ENCODE results near the gene TRIM66. TPM values are rescaled to one million over a fixed set of nuclear protein-coding genes. Genes with fewer than 3 reads are reported as not detected.

TRIM66 gene
- total and polyA plus RNA-seq, 2 donors (not counting 3 experiments of a cell fraction or from before 2014, with no cell fraction given) = 5.5 to 11.7 TPM

DNA sequence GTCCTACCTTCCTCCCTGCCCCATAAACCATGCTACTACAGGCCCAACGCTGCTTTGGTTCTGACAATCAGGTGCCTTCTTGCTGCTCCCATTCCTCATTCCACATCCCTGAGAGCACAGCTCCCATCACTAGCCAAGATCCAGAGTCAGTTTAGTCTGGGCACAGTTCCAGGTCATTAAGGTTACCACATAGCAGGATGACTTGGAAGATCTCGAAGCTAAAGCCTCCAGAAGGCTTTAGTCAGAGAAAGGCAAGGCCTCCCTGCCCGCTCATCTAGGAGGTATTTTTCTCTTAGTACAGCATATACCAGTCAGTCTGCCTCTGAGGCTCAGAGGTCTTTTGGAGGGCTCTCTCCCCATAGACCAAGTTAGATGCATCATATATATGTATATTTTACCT, 30.3 kb downstream of the TRIM66 start:
- H3K4me3 ChIP-seq (replicated peaks in 1 of 3; ENCODE audit: insufficient read depth in 1 of 3, low read depth in 1 of 3, low read length in 3 of 3) = no peak overlapping the region
- dilution Hi-C loops (cut with MboI; ENCODE audit: extremely low pct_ligation_motif_present, low sequenced_read_pairs) (no loop called here), intact Hi-C loops (cut with micrococcal nuclease) (no loop called here)
- H3K4me2 ChIP-seq (ENCODE audit: insufficient read depth, low read length) = no peak overlapping the region
- H3K9me1 ChIP-seq (replicated peaks; ENCODE audit: control insufficient read depth, extremely low read depth, insufficient read depth, low read length) = no peaks in the 10 kb centered on the region
- H3K27me3 ChIP-seq (ENCODE audit: control insufficient read depth in 2 of 2, insufficient read depth in 2 of 2, low read length in 2 of 2) = no peaks in the 10 kb centered on the region
- FAIRE-seq (no peak), DNase-seq (ENCODE audit: low read depth, low spot score) (no peak)
- H3K4me1 ChIP-seq (ENCODE audit: control insufficient read depth, extremely low read depth, insufficient read depth, low read length) = peaks cover 5% of the 10 kb centered on the region
- ChIA-PET POLR2A (no interaction called here), CTCF (no interaction called here)
- TF ChIP-seq MYC (IDR thresholded peaks at IDR 0.05; ENCODE audit: low read depth, low read length) = no peak
- TF ChIP-seq, protein P1, sequence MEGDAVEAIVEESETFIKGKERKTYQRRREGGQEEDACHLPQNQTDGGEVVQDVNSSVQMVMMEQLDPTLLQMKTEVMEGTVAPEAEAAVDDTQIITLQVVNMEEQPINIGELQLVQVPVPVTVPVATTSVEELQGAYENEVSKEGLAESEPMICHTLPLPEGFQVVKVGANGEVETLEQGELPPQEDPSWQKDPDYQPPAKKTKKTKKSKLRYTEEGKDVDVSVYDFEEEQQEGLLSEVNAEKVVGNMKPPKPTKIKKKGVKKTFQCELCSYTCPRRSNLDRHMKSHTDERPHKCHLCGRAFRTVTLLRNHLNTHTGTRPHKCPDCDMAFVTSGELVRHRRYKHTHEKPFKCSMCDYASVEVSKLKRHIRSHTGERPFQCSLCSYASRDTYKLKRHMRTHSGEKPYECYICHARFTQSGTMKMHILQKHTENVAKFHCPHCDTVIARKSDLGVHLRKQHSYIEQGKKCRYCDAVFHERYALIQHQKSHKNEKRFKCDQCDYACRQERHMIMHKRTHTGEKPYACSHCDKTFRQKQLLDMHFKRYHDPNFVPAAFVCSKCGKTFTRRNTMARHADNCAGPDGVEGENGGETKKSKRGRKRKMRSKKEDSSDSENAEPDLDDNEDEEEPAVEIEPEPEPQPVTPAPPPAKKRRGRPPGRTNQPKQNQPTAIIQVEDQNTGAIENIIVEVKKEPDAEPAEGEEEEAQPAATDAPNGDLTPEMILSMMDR (IDR thresholded peaks at IDR 0.05; ENCODE audit: extremely low read depth in 1 of 2, insufficient read depth in 1 of 2, low read depth in 1 of 2, low read length in 2 of 2) = no peak
- no peak for TF ChIP-seq FOS (IDR thresholded peaks at IDR 0.05; ENCODE audit: borderline replicate concordance, insufficient read depth, low read length)
- TF ChIP-seq POLR2AphosphoS5 (IDR thresholded peaks at IDR 0.05; ENCODE audit: insufficient read depth, low read depth, low read length) = no peak
- no peak for TF ChIP-seq JUN (IDR thresholded peaks at IDR 0.05; ENCODE audit: borderline replicate concordance, insufficient read depth, insufficient read length, low read depth)
- TF ChIP-seq, protein P2, sequence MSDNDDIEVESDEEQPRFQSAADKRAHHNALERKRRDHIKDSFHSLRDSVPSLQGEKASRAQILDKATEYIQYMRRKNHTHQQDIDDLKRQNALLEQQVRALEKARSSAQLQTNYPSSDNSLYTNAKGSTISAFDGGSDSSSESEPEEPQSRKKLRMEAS (IDR thresholded peaks at IDR 0.05; ENCODE audit: insufficient read depth, insufficient read length) = no peak
- TF ChIP-seq GATA2 (IDR thresholded peaks at IDR 0.05; ENCODE audit: insufficient read depth, insufficient read length, low read depth, low read length) = no peak
- no peak overlapping the region for H3K9ac ChIP-seq (replicated peaks; ENCODE audit: extremely low read depth, insufficient read depth, low read length)
- no peak overlapping the region for H3K27ac ChIP-seq (ENCODE audit: insufficient read depth, low read depth, low read length)
- H4K20me1 ChIP-seq (replicated peaks; ENCODE audit: control insufficient read depth, extremely low read depth, insufficient read depth, low read length) = no peaks in the 10 kb centered on the region
- no TSS peak for BruUV-seq (replicated peaks)
- no peak overlapping the region for H2AFZ ChIP-seq (ENCODE audit: low read depth, low read length)
- no peaks in the 10 kb centered on the region for H3K9me3 ChIP-seq (replicated peaks; ENCODE audit: control insufficient read depth, insufficient read depth, low read length)
- no peaks in the 10 kb centered on the region for H3K36me3 ChIP-seq (ENCODE audit: control insufficient read depth in 2 of 2, extremely low read depth in 1 of 2, insufficient read depth in 2 of 2, low read length in 2 of 2)
- no peaks in the 10 kb centered on the region for H3K79me2 ChIP-seq (ENCODE audit: control insufficient read depth, insufficient read depth, low read length)

All from endothelial cell of umbilical vein (primary cell).